A673 (cell line): ENCODE data around the gene KCNK3. TPM values are rescaled to one million over a fixed set of nuclear protein-coding genes. Genes with fewer than 3 reads are reported as not detected.

Experiments used
- BruUV-seq: library from RNA; stranded (reverse); fragments of 400-500 nt; replicated peaks from 2 replicates; lab custom pipeline; 2021; lab: Mats Ljungman, UMichigan
- CTCF ChIA-PET: fragments of 300-600 bp; sonication (Branson Sonifier 250); formaldehyde crosslinking; loops from one replicate; lab custom pipeline; 2022; ENCODE audit warnings: antibody characterized with exemption; lab: Charles Lee
- POLR2A ChIA-PET: fragments of 300-600 bp; sonication (Branson Sonifier 250); formaldehyde crosslinking; loops from one replicate; lab custom pipeline; 2022; ENCODE audit warnings: antibody characterized with exemption; ENCODE audit not compliant: low non-redundant PET; lab: Charles Lee
- DNase-seq: peaks from one replicate; pipeline ENCODE4 v3.0.0-alpha.2; 2015; ENCODE audit warnings: low spot score
- H3K27ac ChIP-seq: fragments of 200-600 bp; sonication (generic); 2 replicates; pipeline ENCODE4 v1.5.1; 2016; ENCODE audit warnings: mixed run types, low read depth, mild to moderate bottlenecking, mixed read lengths, antibody characterized with exemption, low read length; ENCODE audit not compliant: poor library complexity, severe bottlenecking
- H3K27me3 ChIP-seq: fragments of 200-600 bp; sonication (generic); replicated peaks from 2 replicates; pipeline ENCODE4 v1.6.1; 2017; ENCODE audit warnings: mixed run types, low read depth, mild to moderate bottlenecking, mixed read lengths, antibody characterized with exemption, low read length; ENCODE audit not compliant: insufficient read depth, poor library complexity
- H3K36me3 ChIP-seq: fragments of 200-600 bp; sonication (generic); 2 replicates; pipeline ENCODE4 v1.6.1; 2016; ENCODE audit warnings: mixed run types, mild to moderate bottlenecking, mixed read lengths, antibody characterized with exemption, low read length; ENCODE audit not compliant: insufficient read depth, poor library complexity, severe bottlenecking
- H3K4me1 ChIP-seq: fragments of 200-600 bp; sonication (generic); 2 replicates; pipeline ENCODE4 v1.6.1; 2017; ENCODE audit warnings: mixed run types, mild to moderate bottlenecking, mixed read lengths, antibody characterized with exemption, low read length; ENCODE audit not compliant: insufficient read depth, poor library complexity, severe bottlenecking
- H3K4me3 ChIP-seq: fragments of 200-600 bp; sonication (generic); 2 replicates; pipeline ENCODE4 v1.5.1; 2016; ENCODE audit warnings: low read depth, mixed run types, mild to moderate bottlenecking, mixed read lengths, low read length; ENCODE audit not compliant: poor library complexity, severe bottlenecking
- H3K9me3 ChIP-seq: fragments of 200-600 bp; sonication (generic); 2 replicates; pipeline ENCODE4 v1.6.1; 2016; ENCODE audit warnings: mixed run types, low read depth, mild to moderate bottlenecking, mixed read lengths, antibody characterized with exemption, low read length; ENCODE audit not compliant: poor library complexity, severe bottlenecking
- EZH2 ChIP-seq: fragments of 200-600 bp; sonication (generic); IDR thresholded peaks from 2 replicates; pipeline ENCODE4 v1.6.1; 2017; ENCODE audit warnings: borderline replicate concordance, low read depth, mild to moderate bottlenecking, mixed read lengths, antibody characterized with exemption, low read length; ENCODE audit not compliant: poor library complexity, severe bottlenecking
- intact Hi-C: fragments of 100-400 bp; cut with micrococcal nuclease; formaldehyde crosslinking; loops from one replicate; pipeline ENCODE4 v1.10.0; 2022; ENCODE audit not compliant: unreplicated experiment
- total RNA-seq: library from RNA; stranded (reverse); gene quantifications from 2 replicates; pipeline ENCODE4 v1.2.3, GENCODE V29; 2021
- TF ChIP-seq, protein P1 (sequence below): fragments of 300-800, 200-600 bp; sonication (generic); conservative IDR thresholded peaks from 2 replicates; pipeline ENCODE4 v1.5.1; 2017; ENCODE audit warnings: low read depth, mild to moderate bottlenecking, antibody characterized with exemption, low read length, moderate library complexity, mixed read lengths

Gene KCNK3
- total RNA-seq, 1 experiment from 2014 or later: 0.13 TPM

DNA sequence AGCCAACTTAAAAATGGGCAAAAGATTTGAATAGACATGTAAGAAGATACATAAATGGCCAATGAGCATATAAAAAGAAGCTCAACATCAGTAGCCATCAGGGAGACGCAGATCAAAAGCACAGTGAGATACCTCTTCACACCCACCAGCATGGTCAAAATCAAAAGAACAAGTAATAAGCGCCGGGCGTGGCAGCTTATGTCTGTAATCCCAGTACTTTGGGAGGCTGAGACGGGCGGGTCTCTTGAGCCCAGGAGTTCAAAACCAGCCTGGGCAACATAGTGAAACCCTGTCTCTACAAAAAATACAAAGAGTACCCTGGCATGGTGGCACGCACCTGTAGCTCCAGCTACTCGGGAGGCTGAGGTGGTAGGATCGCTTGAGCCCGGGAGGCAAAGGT, 46.8 kb upstream of the KCNK3 start:
- BruUV-seq: no TSS peak
- H3K27ac ChIP-seq: no peak overlapping the region
- peaks cover 3% of the 10 kb centered on the region for H3K4me1 ChIP-seq
- TF ChIP-seq EZH2: no peak
- TF ChIP-seq, protein P1, sequence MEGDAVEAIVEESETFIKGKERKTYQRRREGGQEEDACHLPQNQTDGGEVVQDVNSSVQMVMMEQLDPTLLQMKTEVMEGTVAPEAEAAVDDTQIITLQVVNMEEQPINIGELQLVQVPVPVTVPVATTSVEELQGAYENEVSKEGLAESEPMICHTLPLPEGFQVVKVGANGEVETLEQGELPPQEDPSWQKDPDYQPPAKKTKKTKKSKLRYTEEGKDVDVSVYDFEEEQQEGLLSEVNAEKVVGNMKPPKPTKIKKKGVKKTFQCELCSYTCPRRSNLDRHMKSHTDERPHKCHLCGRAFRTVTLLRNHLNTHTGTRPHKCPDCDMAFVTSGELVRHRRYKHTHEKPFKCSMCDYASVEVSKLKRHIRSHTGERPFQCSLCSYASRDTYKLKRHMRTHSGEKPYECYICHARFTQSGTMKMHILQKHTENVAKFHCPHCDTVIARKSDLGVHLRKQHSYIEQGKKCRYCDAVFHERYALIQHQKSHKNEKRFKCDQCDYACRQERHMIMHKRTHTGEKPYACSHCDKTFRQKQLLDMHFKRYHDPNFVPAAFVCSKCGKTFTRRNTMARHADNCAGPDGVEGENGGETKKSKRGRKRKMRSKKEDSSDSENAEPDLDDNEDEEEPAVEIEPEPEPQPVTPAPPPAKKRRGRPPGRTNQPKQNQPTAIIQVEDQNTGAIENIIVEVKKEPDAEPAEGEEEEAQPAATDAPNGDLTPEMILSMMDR: no peak
- POLR2A ChIA-PET: no interaction called here
- H3K9me3 ChIP-seq: no peaks in the 10 kb centered on the region
- no peaks in the 10 kb centered on the region for H3K36me3 ChIP-seq
- CTCF ChIA-PET: interaction anchor here (0.6 kb wide), 1 partner anchor 10 kb away, joined by 3 read pairs; no protein-coding TSS in a partner anchor
- no peak overlapping the region for H3K4me3 ChIP-seq
- H3K27me3 ChIP-seq: no peaks in the 10 kb centered on the region
- no peak for DNase-seq
- intact Hi-C loops: no loop called here

DNA sequence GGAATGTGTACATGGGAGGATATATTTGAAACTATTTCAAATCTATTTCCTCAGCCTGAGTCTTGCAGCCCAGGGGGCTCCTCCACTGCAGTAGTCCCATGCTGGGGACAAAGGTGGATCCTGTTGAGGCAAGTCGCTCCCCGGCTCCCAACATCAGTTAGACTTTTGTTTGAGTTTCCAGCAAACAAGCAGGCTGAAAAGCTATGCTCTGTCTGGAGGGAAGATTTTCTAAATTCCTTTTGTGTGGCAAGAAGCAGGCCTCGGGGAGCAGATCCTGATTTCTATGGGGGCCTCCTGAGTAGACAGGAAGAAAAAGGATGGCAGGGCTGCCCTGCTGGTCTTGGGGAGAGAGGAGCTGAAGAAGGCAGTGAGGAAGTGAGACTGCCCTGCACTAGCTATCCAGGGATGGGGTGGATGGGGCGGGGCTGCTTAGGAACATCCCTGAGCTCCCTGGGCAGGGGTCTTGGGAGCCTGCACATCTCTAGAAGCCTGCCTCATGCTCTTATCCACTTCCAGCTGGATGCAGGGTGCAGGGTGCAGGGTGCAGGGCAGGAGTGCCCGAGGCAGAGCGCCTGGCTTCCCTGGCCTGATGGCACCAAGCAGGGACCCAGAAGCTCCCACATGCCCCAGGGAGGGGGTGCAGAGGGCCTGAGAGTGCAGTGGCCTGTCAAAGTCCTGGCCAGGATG, 45.4 kb upstream of the KCNK3 start:
- CTCF ChIA-PET: no interaction called here
- no peak overlapping the region for H3K27ac ChIP-seq
- no peaks in the 10 kb centered on the region for H3K9me3 ChIP-seq
- DNase-seq: no peak
- POLR2A ChIA-PET: no interaction called here
- TF ChIP-seq, protein P1: no peak
- TF ChIP-seq EZH2: no peak
- no peak overlapping the region for H3K4me3 ChIP-seq
- no TSS peak for BruUV-seq
- no peaks in the 10 kb centered on the region for H3K27me3 ChIP-seq
- peaks cover 10% of the 10 kb centered on the region for H3K4me1 ChIP-seq
- no peaks in the 10 kb centered on the region for H3K36me3 ChIP-seq
- intact Hi-C loops: no loop called here

DNA sequence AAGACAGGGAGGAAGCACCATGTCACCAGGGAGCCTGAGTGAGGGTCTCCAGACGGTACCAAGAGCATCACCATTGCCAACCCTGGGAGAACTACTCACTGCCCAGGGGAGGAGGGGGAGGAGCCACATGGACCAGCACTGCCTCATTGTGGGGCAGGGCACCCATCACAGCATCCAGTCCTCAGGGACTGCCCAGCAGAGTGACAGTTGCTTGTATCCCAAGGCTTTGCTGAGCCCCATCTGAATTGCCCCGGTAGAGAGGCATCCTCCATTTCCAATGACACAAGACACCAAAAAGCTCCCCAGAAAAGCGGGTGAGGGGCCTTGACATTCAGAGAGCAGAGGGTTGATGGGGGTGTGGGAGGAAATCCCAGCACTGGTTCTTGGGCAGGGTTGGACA, 44.5 kb upstream of the KCNK3 start:
- Histone ChIP-seq H3K9me3 (no peaks in the 10 kb centered on the region), H3K27me3 (no peaks in the 10 kb centered on the region), H3K27ac (no peak overlapping the region), H3K4me1 (peaks cover 16% of the 10 kb centered on the region), H3K36me3 (no peaks in the 10 kb centered on the region), H3K4me3 (no peak overlapping the region)
- ChIA-PET POLR2A (no interaction called here), CTCF (no interaction called here)
- no peak for DNase-seq
- intact Hi-C loops: no loop called here
- TF ChIP-seq, protein P1: no peak
- no peak for TF ChIP-seq EZH2
- no TSS peak for BruUV-seq
